CD4-positive, alpha-beta T cell treated with Interleukin-2 at 100 ng/mL for 4 hours (primary cell): ENCODE results near the gene MOB1B.
"Not testable (repeated sequence)": the region's sequence is repeated elsewhere in the genome, so short reads cannot be mapped to it uniquely, and the experiment has no call there.

Source experiments
- DNase-seq: peaks from one replicate; pipeline ENCODE4 v3.0.0-alpha.2; 2020; ENCODE audit warnings: low spot score

The MOB1B gene

GRCh38 chr4:71009086-71009485 lies 106.9 kb downstream of the MOB1B start:
- no peak for DNase-seq

GRCh38 chr4:71009890-71010588 lies 107.9 kb downstream of the MOB1B start:
- peak; percentile 57 for DNase-seq

- DNase-seq: no peak
Observed at GRCh38 chr4:71011451-71011850, 109.3 kb downstream of the MOB1B start.

GRCh38 chr4:71017391-71017790 lies 115.2 kb downstream of the MOB1B start:
- not testable (repeated sequence) for DNase-seq

- DNase-seq: no peak
Observed at GRCh38 chr4:71020611-71021010, 118.4 kb downstream of the MOB1B start.

GRCh38 chr4:71025654-71026053 lies 123.5 kb downstream of the MOB1B start:
- DNase-seq: no peak

GRCh38 chr4:71026086-71026485 lies 123.9 kb downstream of the MOB1B start:
- DNase-seq: no peak

- no peak for DNase-seq
Observed at GRCh38 chr4:71027611-71028010, 125.4 kb downstream of the MOB1B start.

- DNase-seq: no peak
Observed at GRCh38 chr4:71029504-71029903, 127.3 kb downstream of the MOB1B start.

- DNase-seq: not testable (repeated sequence)
Observed at GRCh38 chr4:71032106-71032505, 129.9 kb downstream of the MOB1B start.
